Astrocyte of the hippocampus (primary cell): ENCODE measurements around the gene TSG101.

Source experiments
- DNase-seq: peaks from one replicate; pipeline ENCODE4 v3.0.0; 2011; ENCODE audit warnings: low read depth, low spot score

The TSG101 gene

GRCh38 chr11:18492888-18493287, 33.9 kb downstream of the TSG101 start:
- peak; percentile 10 for DNase-seq

DNA sequence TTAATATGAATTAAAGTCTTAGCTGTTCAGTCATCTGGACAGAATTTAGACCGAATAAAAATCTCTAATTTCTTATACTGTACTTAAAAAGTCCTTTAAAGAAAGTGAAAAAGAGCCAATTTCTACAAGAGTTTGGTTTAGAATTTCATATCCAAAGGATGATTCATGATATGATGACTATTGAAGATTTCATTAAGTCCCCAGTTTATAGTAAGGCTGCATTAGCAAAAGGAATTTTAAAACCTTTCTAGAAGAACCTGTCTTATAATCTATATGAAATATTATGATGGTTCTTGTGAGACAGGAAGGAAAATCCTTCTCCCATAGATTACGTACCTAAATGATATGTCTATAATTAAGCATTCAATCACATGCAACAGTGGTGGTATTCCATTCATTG, 34.8 kb downstream of the TSG101 start:
- no peak for DNase-seq

DNA sequence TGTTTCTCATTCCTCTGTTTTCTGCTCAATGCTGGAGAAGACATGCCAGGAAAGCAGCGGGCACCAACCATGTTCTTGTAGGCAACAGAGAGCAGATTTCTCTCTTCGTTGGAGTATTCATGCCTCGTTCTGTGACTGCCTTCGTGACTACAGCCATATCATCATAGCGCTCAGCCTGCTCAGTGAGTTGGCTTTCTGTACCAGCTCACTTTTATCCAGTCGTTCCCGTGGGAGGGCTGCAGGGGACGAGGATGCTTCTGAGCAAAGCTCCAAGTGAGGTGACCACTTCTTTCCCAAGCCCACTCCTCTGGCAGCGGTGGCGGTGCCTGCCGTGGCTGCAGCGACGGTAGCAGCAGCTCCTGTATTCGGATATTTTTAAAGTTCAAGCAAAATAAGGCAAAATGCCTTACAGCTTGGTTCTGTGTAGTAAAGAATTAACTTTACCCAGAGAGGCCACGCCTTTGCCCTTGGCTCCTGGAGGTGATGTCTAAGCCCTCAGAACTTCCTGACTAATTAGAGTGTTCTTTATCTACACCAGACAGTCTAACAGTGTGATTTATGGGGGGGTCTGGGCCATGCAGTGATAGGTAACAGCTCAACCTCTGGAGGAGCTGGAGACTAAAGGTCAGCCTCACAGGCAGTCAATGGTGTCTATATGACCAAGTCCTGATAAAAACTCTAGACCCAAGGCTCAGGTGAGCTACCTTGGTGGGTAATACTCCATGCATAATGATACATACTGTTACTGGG, 35.8 kb downstream of the TSG101 start:
- DNase-seq: no peak

GRCh38 chr11:18490319-18490718, 36.4 kb downstream of the TSG101 start:
- DNase-seq: peak; percentile 36

DNA sequence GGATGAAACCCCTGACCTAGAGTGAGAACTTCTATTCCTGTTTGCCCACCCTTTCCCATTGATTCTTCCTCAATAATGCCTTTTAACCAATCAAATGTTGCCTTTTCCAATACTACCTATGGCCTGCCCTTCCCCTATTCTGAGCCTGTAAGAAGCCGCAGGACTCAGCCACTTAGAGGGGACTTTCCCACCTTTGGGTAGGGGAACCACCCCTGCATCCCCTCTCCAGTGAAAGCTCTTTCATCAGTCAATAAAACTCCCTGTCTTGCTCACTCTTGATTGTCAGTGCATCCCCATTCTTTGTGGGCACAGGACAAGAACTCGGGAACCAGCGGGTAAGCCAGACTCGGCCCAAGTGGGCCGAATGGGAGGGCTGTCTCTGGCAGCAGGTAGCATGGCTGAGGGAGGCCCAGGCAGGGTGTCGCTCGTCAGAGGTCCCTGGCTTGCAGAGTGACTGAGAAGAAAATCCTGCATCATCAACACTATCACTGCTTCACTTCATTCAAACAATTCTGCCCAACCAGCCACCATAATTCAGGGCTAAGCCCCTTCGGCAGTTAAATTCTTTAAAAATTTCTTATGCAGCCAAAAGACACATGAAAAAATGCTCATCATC, 40.7 kb downstream of the TSG101 start:
- DNase-seq: no peak

- DNase-seq: no peak
These were observed 47.7 kb downstream of the TSG101 start for GRCh38 chr11:18479063-18479462.

DNA sequence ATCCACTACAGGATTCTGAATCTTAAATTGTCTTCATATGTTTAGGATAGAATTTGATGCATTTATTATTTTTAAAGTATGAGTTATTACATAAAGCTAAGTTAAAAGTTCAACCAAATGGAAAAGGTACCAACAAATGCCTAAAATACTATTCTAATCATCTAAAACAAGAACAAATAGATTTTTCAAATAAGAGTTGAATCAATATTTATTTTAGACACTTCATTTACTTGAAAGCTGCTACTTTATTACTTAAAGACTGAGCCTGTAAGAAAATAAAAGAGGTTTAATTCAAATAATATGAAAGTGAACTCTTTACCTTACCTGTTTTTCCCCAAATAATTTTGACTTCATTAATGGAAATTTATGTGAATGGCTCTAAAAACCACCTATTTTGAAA, 54.2 kb downstream of the TSG101 start:
- DNase-seq: no peak

DNA sequence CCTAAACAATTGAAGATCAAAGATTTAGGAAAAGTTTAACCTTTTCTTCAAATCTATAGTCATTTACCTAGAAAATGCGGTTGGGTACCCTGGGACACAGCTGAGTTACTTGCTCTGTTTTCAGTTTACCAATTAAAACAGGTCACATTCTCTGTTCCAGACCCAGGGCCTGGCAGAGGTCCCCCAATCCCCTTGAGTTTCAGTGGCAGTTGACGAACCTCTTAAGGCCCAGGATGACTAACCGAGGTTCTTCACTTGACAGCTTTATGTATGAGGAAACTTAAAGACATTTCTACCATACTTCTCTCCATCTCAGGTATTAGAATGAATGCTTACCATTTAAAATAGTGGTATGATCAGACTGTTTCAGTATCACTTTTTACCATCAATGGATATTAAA, 54.7 kb downstream of the TSG101 start:
- no peak for DNase-seq

DNA sequence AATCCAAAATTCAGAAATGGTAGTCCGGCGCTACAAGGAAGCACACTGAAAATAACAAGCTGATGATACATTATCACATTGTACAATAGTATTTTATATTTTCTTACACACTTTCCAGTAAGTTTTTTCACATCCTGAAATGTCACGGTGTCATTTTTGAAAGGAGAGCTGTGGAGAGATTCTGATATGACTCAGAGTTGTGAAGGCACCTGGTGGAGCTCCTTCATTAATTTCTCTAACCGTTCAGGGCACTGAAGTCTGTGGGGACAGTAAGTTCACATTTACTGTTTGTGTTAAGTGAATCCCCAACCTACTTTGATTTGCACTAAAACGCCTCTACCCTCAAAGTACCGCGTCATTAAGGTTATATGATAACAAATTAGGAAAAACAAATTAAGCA, 57.8 kb downstream of the TSG101 start:
- DNase-seq: no peak

- no peak for DNase-seq
These were observed 58.7 kb downstream of the TSG101 start for GRCh38 chr11:18468059-18468458.

- DNase-seq: no peak
These were observed 60.3 kb downstream of the TSG101 start for GRCh38 chr11:18466402-18466801.

GRCh38 chr11:18463439-18463838, 63.3 kb downstream of the TSG101 start:
- DNase-seq: no peak

GRCh38 chr11:18461909-18462308, 64.8 kb downstream of the TSG101 start:
- no peak for DNase-seq

DNA sequence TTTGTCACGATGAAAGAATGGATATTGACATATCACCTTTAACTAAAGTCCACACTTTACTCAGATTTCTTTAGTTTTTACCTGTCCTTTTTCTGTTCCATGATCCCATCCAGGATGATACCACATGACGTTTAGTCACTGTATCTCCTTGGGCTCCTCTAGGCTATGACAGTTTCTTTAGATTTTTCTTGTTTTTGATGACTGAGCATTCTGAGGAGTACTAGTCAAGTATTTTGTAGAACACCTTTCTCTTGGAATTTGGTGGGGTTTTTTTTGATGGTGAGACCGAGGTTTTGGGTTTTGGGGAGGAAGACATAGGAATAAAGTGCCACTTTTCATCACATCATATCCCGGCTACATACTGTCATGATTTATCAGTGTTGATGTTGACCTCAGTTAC, 67.1 kb downstream of the TSG101 start:
- DNase-seq: no peak

- peak; percentile 5 for DNase-seq
These were observed 69.3 kb downstream of the TSG101 start for GRCh38 chr11:18457450-18457849.

DNA sequence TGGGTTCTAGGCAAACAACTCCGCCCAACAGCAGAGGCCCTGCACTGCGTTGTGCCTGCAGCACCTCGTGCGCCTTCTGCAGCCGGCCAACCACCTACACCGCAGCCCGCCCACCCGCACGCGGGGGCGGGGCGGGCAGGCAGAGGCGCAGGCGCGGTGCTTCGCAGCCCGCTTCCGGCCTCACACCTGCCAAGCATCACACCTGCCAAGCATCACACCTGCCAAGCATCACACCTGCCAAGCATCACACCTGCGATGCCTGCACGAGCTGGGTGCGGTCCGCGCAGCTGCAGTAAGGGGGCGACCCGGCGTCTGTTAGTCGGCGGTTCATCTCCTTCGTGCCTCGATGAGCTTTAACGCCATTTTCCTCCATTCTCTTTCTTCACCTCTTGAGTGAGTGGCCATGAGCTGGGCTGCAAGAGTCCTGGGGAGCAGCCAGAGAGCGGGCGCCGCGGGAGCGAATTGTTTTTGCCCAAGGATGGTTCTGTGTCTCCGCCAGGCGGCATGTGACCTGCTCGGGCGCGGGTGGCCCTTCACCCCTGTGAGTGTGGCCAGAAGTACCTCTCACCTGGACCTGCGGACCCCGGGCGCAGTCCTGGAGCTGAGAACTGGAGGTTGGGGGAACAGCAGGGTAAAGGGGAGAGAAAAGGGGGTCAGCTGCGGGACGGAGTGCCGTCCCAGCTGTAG, 70.9 kb downstream of the TSG101 start, which contains the start of gene LDHAL6A:
TSS of gene LDHAL6A (plus strand) at position 171 of the 687 bp plus-strand sequence. CDS start 825 bp downstream, outside the sequence.
- no peak for DNase-seq

GRCh38 chr11:18452927-18453326, 73.8 kb downstream of the TSG101 start:
- DNase-seq: peak; percentile 27

- no peak for DNase-seq
These were observed 77.5 kb downstream of the TSG101 start for GRCh38 chr11:18449251-18449650.

- DNase-seq: no peak
These were observed 88.1 kb downstream of the TSG101 start for GRCh38 chr11:18438691-18439090.
